ENCODE data around the gene SPHK1.

Gene SPHK1

GRCh38 chr17:76410328-76410965 lies 26.0 kb downstream of the SPHK1 start:
- FAIRE-seq = no peak

- FAIRE-seq = no peak
These were observed 26.8 kb downstream of the SPHK1 start for GRCh38 chr17:76411247-76411646.

- no peak for FAIRE-seq
These were observed 30.2 kb downstream of the SPHK1 start for GRCh38 chr17:76414334-76415295.

GRCh38 chr17:76415786-76416185 lies 31.4 kb downstream of the SPHK1 start:
- FAIRE-seq = no peak

GRCh38 chr17:76416457-76416856 lies 32.0 kb downstream of the SPHK1 start:
- FAIRE-seq = no peak

- no peak for FAIRE-seq
These were observed 32.5 kb downstream of the SPHK1 start for GRCh38 chr17:76416899-76417298.

GRCh38 chr17:76417499-76418143 lies 33.2 kb downstream of the SPHK1 start:
- no peak for FAIRE-seq

- no peak for FAIRE-seq
These were observed 35.3 kb downstream of the SPHK1 start for GRCh38 chr17:76419576-76420260.

- no peak for FAIRE-seq
These were observed 36.1 kb downstream of the SPHK1 start for GRCh38 chr17:76420356-76421043.

GRCh38 chr17:76421044-76421407 lies 36.6 kb downstream of the SPHK1 start:
- no peak for FAIRE-seq

- no peak for FAIRE-seq
These were observed 38.0 kb downstream of the SPHK1 start for GRCh38 chr17:76422406-76422805.

GRCh38 chr17:76422860-76423259 lies 38.5 kb downstream of the SPHK1 start:
- no peak for FAIRE-seq

GRCh38 chr17:76426853-76427252 lies 42.4 kb downstream of the SPHK1 start:
- no peak for FAIRE-seq

GRCh38 chr17:76427501-76428231 lies 43.3 kb downstream of the SPHK1 start:
- FAIRE-seq = no peak

- FAIRE-seq = no peak
These were observed 44.1 kb downstream of the SPHK1 start for GRCh38 chr17:76428511-76428910.

- no peak for FAIRE-seq
These were observed 47.1 kb downstream of the SPHK1 start for GRCh38 chr17:76431509-76431908.

GRCh38 chr17:76432004-76432403 lies 47.6 kb downstream of the SPHK1 start:
- FAIRE-seq = no peak

GRCh38 chr17:76432712-76433336 lies 48.4 kb downstream of the SPHK1 start:
- FAIRE-seq = no peak

GRCh38 chr17:76433693-76434092 lies 49.3 kb downstream of the SPHK1 start:
- no peak for FAIRE-seq

- no peak for FAIRE-seq
These were observed 50.5 kb downstream of the SPHK1 start for GRCh38 chr17:76434870-76435269.

GRCh38 chr17:76435751-76436150 lies 51.3 kb downstream of the SPHK1 start:
- no peak for FAIRE-seq

Measured in A204.1 (cell line).